HG03108 (cell line): ENCODE measurements around the gene HLCS.
A peak's percentile ranks its signal among the peaks of the same experiment; 100 is the strongest.

ENCODE experiments used
- ATAC-seq: cut with Tn5 transposase; IDR thresholded peaks from one replicate; pipeline ENCODE4 v1.9.1; 2021; ENCODE audit warnings: moderate library complexity; ENCODE audit not compliant: unreplicated experiment

Gene HLCS

GRCh38 chr21:36888466-36888865, 78.0 kb downstream of the HLCS start:
- ATAC-seq: no peak

- no peak for ATAC-seq
Observed at GRCh38 chr21:36887963-36888362, 78.5 kb downstream of the HLCS start.

- ATAC-seq: no peak
Observed at GRCh38 chr21:36883532-36884486, 82.7 kb downstream of the HLCS start.

- ATAC-seq: no peak
Observed at GRCh38 chr21:36882776-36883175, 83.7 kb downstream of the HLCS start.

GRCh38 chr21:36881228-36881627, 85.2 kb downstream of the HLCS start:
- no peak for ATAC-seq

- ATAC-seq: no peak
Observed at GRCh38 chr21:36879827-36880226, 86.6 kb downstream of the HLCS start.

- ATAC-seq: no peak
Observed at GRCh38 chr21:36877741-36878140, 88.7 kb downstream of the HLCS start.

- ATAC-seq: no peak
Observed at GRCh38 chr21:36874665-36875064, 91.8 kb downstream of the HLCS start.

- no peak for ATAC-seq
Observed at GRCh38 chr21:36873513-36873912, 93.0 kb downstream of the HLCS start.

- ATAC-seq: no peak
Observed at GRCh38 chr21:36867291-36867905, 99.1 kb downstream of the HLCS start.

- no peak for ATAC-seq
Observed at GRCh38 chr21:36866419-36866818, 100.0 kb downstream of the HLCS start.

GRCh38 chr21:36864974-36865373, 101.5 kb downstream of the HLCS start:
- no peak for ATAC-seq

GRCh38 chr21:36863260-36863659, 103.2 kb downstream of the HLCS start:
- no peak for ATAC-seq

- ATAC-seq: no peak
Observed at GRCh38 chr21:36861595-36862323, 104.7 kb downstream of the HLCS start.

GRCh38 chr21:36860736-36861594, 105.5 kb downstream of the HLCS start:
- no peak for ATAC-seq

GRCh38 chr21:36859744-36860501, 106.5 kb downstream of the HLCS start:
- ATAC-seq: peak; percentile 49

GRCh38 chr21:36858320-36858957, 108.0 kb downstream of the HLCS start:
- ATAC-seq: no peak

GRCh38 chr21:36856643-36857042, 109.8 kb downstream of the HLCS start:
- no peak for ATAC-seq

GRCh38 chr21:36854391-36854790, 112.1 kb downstream of the HLCS start:
- ATAC-seq: no peak
